HG03565 (cell line): ENCODE results near the gene POU5F1.
"Not testable (repeated sequence)": the region's sequence is repeated elsewhere in the genome, so short reads cannot be mapped to it uniquely, and the experiment has no call there.

Source experiments
- ATAC-seq: cut with Tn5 transposase; IDR thresholded peaks from one replicate; pipeline ENCODE4 v1.9.1; 2021; ENCODE audit warnings: mild to moderate bottlenecking, moderate library complexity; ENCODE audit not compliant: unreplicated experiment

POU5F1 gene

GRCh38 chr6:31170600-31170881, at the start of gene POU5F1:
Gene POU5F1 (minus strand): TSS chr6:31170682. CDS start chr6:31170620, 62 bp downstream.
- ATAC-seq = no peak

GRCh38 chr6:31216208-31216898, 45.9 kb upstream of the POU5F1 start:
- ATAC-seq = no peak

GRCh38 chr6:31215216-31215615, 44.7 kb upstream of the POU5F1 start:
- not testable (repeated sequence) for ATAC-seq

GRCh38 chr6:31214516-31214915, 44.0 kb upstream of the POU5F1 start:
- no peak for ATAC-seq

GRCh38 chr6:31210741-31211532, 40.5 kb upstream of the POU5F1 start:
- no peak for ATAC-seq

GRCh38 chr6:31210123-31210522, 39.6 kb upstream of the POU5F1 start:
- no peak for ATAC-seq

- ATAC-seq = no peak
Observed at GRCh38 chr6:31209137-31209536, 38.7 kb upstream of the POU5F1 start.

GRCh38 chr6:31208506-31208905, 38.0 kb upstream of the POU5F1 start:
- no peak for ATAC-seq

GRCh38 chr6:31205638-31206037, 35.2 kb upstream of the POU5F1 start:
- no peak for ATAC-seq

GRCh38 chr6:31204751-31205145, 34.3 kb upstream of the POU5F1 start:
- ATAC-seq = no peak

GRCh38 chr6:31203345-31203979, 33.0 kb upstream of the POU5F1 start:
- peak; percentile 55 for ATAC-seq

GRCh38 chr6:31202259-31203166, 32.0 kb upstream of the POU5F1 start:
- ATAC-seq = no peak

- not testable (repeated sequence) for ATAC-seq
Observed at GRCh38 chr6:31199105-31199452, 28.6 kb upstream of the POU5F1 start.

GRCh38 chr6:31197559-31198305, 27.2 kb upstream of the POU5F1 start:
- ATAC-seq = peak; percentile 55

GRCh38 chr6:31196251-31197022, 26.0 kb upstream of the POU5F1 start:
- ATAC-seq = not testable (repeated sequence)

- ATAC-seq = not testable (repeated sequence)
Observed at GRCh38 chr6:31195308-31195979, 25.0 kb upstream of the POU5F1 start.

- no peak for ATAC-seq
Observed at GRCh38 chr6:31194061-31194834, 23.8 kb upstream of the POU5F1 start.

GRCh38 chr6:31193206-31193605, 22.7 kb upstream of the POU5F1 start:
- no peak for ATAC-seq
